Parathyroid adenoma (tissue), 2 donors: Measurements from ENCODE around the gene SERPINA1.

Experiments
- H2AFZ ChIP-seq: fragments of 300-600 bp; sonication (generic); one replicate; pipeline ENCODE4 v1.7.0; 2017; ENCODE audit warnings: antibody characterized with exemption, mild to moderate bottlenecking
- H3K27ac ChIP-seq: fragments of 300-600 bp; sonication (generic); one replicate; pipeline ENCODE4 v1.7.0; 2017
- H3K27me3 ChIP-seq: fragments of 300-600 bp; sonication (generic); one replicate; pipeline ENCODE4 v1.7.0; 2017; ENCODE audit warnings: low read length; ENCODE audit not compliant: control insufficient read depth, insufficient read depth
- H3K36me3 ChIP-seq: fragments of 300-600 bp; sonication (generic); one replicate; pipeline ENCODE4 v1.7.0; 2017; ENCODE audit warnings: low read length; ENCODE audit not compliant: control insufficient read depth, insufficient read depth
- H3K4me1 ChIP-seq: fragments of 300-600 bp; sonication (generic); one replicate; pipeline ENCODE4 v1.7.0; 2017; ENCODE audit warnings: control low read depth
- H3K4me2 ChIP-seq: fragments of 300-600 bp; sonication (generic); one replicate; pipeline ENCODE4 v1.7.0; 2017; ENCODE audit warnings: low read length
- H3K4me3 ChIP-seq: fragments of 300-600 bp; sonication (generic); one replicate; pipeline ENCODE4 v1.7.0; 2017; ENCODE audit warnings: low read depth, low read length
- H3K79me2 ChIP-seq: fragments of 300-600 bp; sonication (generic); one replicate; pipeline ENCODE4 v1.7.0; 2017; ENCODE audit warnings: control low read depth
- H3K9ac ChIP-seq: fragments of 300-600 bp; sonication (generic); one replicate; pipeline ENCODE4 v1.7.0; 2017; ENCODE audit warnings: mild to moderate bottlenecking
- H3K9me3 ChIP-seq: fragments of 300-600 bp; sonication (generic); one replicate; pipeline ENCODE4 v1.7.0; 2017; ENCODE audit warnings: low read length; ENCODE audit not compliant: control insufficient read depth
- CTCF ChIP-seq: fragments of 300-600 bp; sonication (generic); IDR thresholded peaks from one replicate; pipeline ENCODE4 v1.7.0; 2017; ENCODE audit warnings: antibody characterized with exemption, mild to moderate bottlenecking
- donor health status: primary hyperparathyroidism.

SERPINA1 gene

DNA sequence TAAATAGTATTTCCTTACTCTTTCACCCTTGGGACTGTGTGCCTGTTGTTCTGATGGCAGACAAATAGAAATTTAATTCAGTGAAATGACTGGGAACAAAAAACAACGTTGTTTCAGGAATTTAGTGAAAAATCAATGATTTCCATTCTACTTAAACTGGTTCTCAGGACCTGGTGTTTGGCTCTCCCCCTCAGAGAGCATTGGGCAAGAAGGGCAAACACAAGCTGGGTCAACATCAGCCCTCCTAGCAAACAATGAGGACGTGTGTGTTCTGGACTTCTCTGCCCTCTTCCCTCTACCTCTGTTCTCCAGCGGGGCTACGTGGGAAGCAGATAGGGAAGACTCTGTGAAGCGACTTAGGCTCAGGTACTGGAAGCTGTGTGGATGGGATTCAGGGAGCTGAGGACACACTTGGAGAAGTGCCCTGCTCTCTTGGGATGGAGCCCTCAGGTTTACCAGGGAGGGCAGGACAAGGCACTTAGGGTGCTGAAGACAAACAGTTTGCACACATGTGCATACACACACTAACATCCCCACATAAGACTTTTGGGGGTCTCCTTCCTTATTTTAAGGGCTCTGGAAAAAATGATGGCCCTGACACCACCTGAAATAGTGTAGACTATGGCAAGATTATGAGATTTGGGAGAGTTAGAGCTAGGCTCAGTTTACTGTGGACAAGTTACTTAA is 7.6 kb upstream of the SERPINA1 start:
- H3K4me1 ChIP-seq, result no peaks in the 10 kb centered on the region
- TF ChIP-seq CTCF, result no peak
- H3K79me2 ChIP-seq, result no peaks in the 10 kb centered on the region
- no peak overlapping the region for H3K4me2 ChIP-seq
- H2AFZ ChIP-seq, result no peak overlapping the region
- no peak overlapping the region for H3K9ac ChIP-seq
- no peak overlapping the region for H3K4me3 ChIP-seq
- no peak overlapping the region for H3K27ac ChIP-seq
- no peaks in the 10 kb centered on the region for H3K27me3 ChIP-seq
- H3K36me3 ChIP-seq, result no peaks in the 10 kb centered on the region
- no peaks in the 10 kb centered on the region for H3K9me3 ChIP-seq

- no peak overlapping the region for H3K27ac ChIP-seq
Observed at GRCh38 chr14:94395282-94395887, 7.0 kb upstream of the SERPINA1 start.

GRCh38 chr14:94394581-94395207 is 6.3 kb upstream of the SERPINA1 start:
- no peak overlapping the region for H3K4me3 ChIP-seq
- TF ChIP-seq CTCF, result no peak
- H2AFZ ChIP-seq, result no peak overlapping the region
- H3K79me2 ChIP-seq, result no peaks in the 10 kb centered on the region
- H3K4me2 ChIP-seq, result no peak overlapping the region
- H3K27ac ChIP-seq, result no peak overlapping the region
- no peak overlapping the region for H3K9ac ChIP-seq
- no peaks in the 10 kb centered on the region for H3K4me1 ChIP-seq
- no peaks in the 10 kb centered on the region for H3K9me3 ChIP-seq
- H3K36me3 ChIP-seq, result no peaks in the 10 kb centered on the region
- no peaks in the 10 kb centered on the region for H3K27me3 ChIP-seq

More at GRCh38 chr14:94395282-94395887, 7.0 kb upstream of the SERPINA1 start:
- Histone ChIP-seq H3K4me1 (no peaks in the 10 kb centered on the region), H3K36me3 (no peaks in the 10 kb centered on the region), H3K4me3 (no peak overlapping the region), H3K9ac (no peak overlapping the region), H2AFZ (no peak overlapping the region), H3K9me3 (no peaks in the 10 kb centered on the region), H3K79me2 (no peaks in the 10 kb centered on the region), H3K27me3 (no peaks in the 10 kb centered on the region), H3K4me2 (no peak overlapping the region)
- TF ChIP-seq CTCF, result no peak

DNA sequence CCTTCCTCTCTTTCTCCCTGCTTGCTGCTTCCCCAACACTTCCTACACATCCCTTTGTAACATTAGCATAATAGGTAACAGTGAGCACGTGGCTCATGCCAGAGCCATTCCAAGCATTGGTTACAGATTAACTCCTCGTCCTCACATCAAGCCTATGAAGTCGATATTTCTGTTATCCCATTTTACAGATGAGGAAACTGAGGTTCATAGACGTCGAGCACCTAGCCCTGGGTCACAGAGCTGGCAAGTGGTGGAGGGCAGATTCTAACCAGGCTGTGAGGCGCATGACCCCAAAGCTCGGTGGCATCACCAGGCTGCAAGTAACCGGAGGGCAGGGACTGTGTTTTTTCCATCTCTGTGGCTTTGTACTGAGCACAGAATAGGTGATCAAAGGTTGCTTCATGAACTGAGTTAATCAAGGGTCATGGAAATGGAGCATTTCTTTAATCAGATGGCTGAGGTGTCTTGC is 5.7 kb upstream of the SERPINA1 start:
- no peak overlapping the region for H3K9ac ChIP-seq
- no peak overlapping the region for H2AFZ ChIP-seq
- no peaks in the 10 kb centered on the region for H3K36me3 ChIP-seq
- no peak overlapping the region for H3K4me2 ChIP-seq
- no peaks in the 10 kb centered on the region for H3K9me3 ChIP-seq
- TF ChIP-seq CTCF, result no peak
- H3K27me3 ChIP-seq, result no peaks in the 10 kb centered on the region
- H3K27ac ChIP-seq, result no peak overlapping the region
- H3K79me2 ChIP-seq, result no peaks in the 10 kb centered on the region
- H3K4me3 ChIP-seq, result no peak overlapping the region
- H3K4me1 ChIP-seq, result no peaks in the 10 kb centered on the region
